NCI-H774 (cell line): ENCODE results near the gene ZNF541.
"Not testable (repeated sequence)": the region's sequence is repeated elsewhere in the genome, so short reads cannot be mapped to it uniquely, and the experiment has no call there.

Source experiments
- DNase-seq: peaks from one replicate; lab custom pipeline; 2025; lab: John Stamatoyannopoulos, UW

The ZNF541 gene

DNA sequence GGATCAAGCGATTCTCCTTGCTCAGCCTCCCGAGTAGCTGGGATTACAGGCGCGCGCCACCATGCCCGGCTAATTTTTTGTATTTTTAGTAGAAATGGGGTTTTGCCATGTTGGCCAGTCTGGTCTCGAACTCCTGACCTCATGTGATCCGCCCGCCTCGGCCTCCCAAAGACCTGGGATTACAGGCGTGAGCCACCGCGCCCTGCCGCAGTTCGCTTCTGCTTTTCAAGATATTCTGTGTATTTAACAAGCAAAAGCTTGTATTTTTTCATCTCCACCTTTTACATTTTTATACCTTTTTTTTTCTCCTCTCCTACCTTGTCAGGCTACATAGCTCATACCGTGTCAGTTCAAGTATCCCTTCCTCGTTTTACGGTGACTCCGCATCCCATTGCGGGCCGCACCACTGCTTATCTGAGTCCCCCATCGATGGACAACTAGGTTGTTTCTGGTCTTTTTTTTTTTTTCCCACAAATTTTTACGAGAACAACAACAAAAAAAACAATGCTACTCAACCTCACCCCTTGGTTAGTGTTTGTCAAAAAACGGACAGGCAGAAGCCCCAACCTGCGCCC lies 26.8 kb upstream of the ZNF541 start:
- DNase-seq: not testable (repeated sequence)

- DNase-seq: no peak
Measured at GRCh38 chr19:47598407-47599349, 25.7 kb upstream of the ZNF541 start.

DNA sequence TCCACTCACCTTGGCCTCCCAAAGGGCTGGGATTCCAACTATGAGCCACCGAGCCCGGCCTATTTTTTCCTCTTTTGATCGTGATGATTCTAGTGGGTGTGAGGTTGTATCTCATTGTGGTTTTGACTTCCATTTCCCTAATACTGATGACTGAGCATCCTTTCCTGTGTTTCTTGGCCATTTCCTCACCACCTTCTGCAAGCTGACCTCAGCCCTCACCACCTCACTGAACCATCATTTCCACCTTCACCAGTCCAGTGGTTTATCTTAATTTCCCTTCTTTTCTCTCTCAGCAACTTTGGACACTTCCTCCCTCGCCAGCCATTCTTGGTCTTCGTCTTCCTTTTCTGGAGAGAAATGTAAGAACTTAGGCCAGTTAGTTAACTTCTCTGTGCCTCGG lies 23.0 kb upstream of the ZNF541 start:
- DNase-seq: no peak

GRCh38 chr19:47593860-47594259 lies 20.9 kb upstream of the ZNF541 start:
- no peak for DNase-seq

DNA sequence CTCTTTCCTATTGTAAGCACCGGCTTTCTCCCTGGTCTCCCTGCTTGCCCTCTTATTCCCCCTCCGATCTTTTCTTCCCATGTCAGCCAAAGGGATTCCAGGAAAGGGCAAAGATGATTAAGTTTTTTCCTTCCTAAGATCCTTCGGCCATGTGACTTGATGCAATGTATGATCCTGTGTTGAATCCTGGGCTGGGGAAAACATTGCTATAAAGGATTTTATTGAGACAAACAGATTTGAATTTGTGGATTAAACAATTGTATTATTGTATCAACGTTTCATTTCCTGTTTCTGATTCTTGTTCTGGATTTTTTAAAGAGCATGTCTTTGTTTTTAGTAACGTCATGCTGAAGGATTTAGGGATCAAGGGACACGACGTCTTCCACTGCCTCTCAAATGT lies 16.9 kb upstream of the ZNF541 start:
- no peak for DNase-seq

GRCh38 chr19:47587295-47587694 lies 14.3 kb upstream of the ZNF541 start:
- no peak for DNase-seq

DNA sequence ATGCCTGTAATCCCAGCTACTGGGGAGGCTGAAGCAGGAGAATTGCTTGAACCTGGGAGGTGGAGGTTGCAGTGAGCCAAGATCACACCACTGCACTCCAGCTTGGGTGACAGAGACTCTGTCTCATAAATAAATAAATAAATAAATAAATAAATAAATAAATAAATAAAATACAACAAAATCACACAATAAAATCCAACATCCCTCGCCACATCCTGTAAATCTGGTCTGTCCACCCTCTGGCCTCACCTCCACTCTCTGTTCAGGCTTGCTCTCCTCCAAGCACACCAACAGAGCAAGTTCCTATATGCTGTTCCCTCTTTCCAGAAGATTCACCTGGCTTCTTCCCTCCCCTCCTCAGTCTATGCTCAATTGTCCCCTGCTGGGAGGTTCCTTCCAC lies 10.2 kb upstream of the ZNF541 start:
- not testable (repeated sequence) for DNase-seq

DNA sequence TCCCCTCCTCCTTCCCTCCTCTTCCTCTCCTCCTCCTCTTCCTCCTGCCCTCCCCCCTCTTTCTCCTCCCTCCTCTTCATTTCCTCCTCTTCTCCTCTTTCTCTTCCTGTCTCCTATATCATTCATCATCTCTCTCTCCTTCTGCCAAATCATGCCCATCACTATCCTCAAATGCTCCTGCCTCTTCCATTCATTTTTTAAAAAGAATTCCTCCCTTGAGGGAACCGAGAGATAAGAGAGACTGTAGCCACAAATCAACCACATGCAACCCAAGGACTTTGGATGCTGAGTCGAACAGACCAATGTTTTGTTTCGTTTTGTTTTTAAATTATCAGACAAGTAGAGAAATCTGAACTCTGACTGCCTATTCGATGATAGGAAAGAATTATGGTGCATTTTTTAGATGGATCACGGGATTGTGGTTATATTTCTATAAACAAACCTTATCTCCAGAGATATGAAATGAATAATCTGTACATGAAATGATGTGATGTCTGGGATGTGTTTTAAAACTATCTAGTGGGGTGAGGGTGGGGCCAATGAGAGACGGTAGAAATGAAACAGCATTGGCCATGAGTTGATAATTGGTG lies 9.5 kb upstream of the ZNF541 start:
- no peak for DNase-seq

DNA sequence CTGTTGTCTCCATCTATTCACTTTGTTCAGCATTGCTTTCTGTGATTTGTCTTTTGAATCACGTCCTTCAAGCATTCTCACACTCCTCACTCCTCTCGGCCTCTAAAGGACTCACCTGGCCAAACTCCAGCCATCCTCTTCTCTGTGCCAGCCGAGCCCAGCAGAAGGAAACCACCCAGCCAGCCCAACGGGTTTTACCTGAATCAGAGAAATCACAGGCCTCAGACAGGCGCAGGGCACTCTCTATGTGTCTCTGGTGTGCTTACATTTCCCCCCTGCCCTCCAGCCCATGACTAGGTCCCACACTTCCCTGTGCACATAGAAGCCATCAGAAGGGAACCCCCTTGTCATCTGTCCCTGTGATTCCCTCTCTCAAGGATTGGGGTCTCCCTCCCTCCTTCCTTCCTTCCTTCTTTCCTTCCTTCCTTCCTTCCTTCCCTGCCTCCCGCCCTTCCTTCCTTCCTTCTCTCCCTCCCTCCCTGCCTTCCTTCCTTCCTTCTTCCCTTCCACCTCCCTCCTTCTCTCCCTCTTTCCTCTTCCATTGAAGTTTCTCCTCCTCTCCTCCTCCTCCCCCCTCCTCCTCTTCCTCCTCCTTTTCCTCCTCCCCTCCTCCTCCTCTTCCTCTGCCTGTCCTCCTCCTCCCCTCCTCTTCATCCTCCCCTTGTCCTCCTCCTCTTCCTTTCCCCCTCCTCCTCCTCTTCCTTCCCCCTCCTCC lies 8.8 kb upstream of the ZNF541 start:
- no peak for DNase-seq

DNA sequence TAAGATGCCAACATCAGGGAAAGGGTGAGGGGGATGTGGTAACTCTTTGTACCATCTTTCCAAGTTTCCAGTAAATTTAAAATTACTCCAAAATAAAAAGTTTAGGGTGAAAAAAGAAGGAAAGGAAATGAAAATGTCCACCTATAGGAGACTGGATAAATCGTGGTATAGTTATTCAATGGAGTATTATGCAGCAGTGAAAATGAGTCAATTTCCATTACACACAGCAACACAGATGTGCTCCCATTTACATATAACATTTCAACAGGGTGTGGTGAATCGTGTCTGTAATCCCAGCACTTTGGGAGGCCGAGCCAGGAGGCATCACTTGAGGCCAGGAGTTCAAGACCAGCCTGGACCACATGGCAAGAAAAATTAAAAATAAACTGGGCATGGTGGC lies 7.4 kb upstream of the ZNF541 start:
- DNase-seq: no peak

DNA sequence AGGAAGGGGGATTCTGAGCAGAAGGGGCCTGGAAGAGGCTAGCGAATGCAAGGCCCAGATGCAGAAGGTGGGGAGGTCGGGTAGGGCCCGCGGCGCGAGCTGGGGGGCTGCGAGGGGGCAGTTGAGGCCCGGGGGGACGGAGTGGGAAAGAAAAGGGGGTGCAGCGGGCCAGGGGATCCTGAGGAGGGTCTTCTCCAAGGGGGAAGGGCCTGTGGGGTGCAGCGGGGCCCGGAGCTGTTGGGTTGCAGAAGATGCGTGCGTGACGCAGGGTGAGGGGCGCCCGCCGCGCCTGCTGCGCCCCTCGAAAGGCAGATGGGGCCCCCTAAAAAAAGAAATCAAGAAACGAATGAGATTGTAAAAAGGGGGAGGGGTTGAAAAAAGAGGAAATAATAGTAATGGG lies 313 bp downstream of the ZNF541 start:
- no peak for DNase-seq

DNA sequence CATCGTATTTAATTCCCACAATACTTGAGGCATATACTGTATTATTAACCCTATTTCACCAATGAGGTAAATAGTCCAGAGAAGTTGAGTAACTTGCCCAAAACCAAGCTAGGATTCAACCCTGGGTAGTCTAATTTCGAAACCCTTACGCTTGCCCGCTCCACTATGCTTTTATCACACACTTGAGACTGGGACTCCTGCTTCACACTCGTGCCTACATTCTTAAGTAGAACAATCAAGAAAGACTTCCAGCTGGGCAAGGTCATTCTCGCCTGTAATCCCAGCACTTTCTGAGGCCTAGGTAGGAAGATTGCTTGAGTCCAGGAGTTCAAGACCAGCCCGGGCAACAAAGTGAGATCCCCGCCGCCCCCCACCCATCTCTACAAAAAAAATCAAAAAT lies 3.6 kb downstream of the ZNF541 start:
- DNase-seq: no peak

DNA sequence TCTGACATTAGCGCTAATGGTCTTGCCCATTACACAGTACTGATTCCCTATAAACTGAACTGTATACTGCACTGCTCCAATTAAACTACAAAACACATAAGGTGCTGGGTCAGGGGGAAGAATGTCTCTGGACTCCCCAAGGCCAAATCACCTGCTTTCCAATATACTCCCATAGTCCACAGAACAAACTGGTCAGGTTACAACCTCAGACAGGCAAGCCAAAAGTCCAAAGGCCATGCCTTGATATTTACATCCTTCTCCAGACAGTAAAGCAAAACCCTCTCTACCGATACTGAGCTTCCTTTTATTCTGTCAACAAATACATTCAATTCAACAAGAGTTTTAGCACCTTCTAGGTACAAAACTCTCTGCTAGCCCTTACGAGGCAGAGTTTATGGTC lies 8.9 kb downstream of the ZNF541 start:
- DNase-seq: no peak

DNA sequence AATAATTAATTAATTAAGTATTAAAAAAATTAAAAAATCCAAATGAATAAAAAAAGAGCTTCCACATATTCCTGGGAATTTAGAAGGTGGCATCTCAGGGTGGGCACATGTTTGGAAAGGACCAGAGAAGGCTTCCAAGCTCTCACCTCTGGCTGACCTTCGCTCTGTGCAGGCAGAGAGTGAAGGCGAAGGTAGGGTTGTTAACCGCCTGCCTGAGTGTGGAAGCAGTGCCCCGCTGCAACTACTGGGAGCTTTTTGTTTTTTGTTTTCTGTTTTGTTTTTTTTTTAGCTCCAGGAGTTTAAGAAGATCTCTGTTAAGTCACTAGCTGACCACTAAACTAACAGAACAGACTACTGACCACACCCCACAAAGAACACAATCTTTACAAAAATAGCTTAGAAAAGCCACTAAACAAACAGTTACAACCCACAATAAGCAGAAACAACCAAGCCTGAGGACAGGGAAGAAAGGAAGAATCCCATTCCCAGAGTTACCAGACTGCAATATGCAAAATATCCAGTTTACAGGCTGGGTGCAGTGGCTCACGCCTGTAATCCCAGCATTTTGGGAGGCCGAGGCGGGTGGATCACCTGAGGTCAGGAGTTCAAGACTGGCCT lies 11.4 kb downstream of the ZNF541 start:
- no peak for DNase-seq

GRCh38 chr19:47560999-47561398 lies 11.9 kb downstream of the ZNF541 start:
- DNase-seq: no peak

DNA sequence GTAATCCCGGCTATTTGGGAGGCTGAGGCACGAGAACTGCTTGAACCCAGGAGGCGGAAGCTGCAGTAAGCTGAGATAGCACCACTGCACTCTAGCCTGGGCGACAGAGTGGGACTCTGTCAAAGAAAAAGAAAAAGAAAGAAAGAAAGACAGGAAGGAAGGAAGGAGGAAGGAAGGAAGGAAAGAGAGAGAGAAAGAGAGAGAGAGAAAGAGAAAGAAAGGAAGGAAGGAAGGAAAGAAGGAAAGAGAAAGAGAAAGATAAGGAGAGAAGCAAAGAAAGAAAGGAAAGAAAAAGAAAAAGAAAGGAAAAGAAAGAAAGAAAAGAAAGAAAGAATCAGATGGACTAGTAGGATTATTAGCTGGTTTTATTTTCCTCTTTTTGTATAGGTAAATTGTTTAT lies 22.8 kb downstream of the ZNF541 start:
- no peak for DNase-seq

DNA sequence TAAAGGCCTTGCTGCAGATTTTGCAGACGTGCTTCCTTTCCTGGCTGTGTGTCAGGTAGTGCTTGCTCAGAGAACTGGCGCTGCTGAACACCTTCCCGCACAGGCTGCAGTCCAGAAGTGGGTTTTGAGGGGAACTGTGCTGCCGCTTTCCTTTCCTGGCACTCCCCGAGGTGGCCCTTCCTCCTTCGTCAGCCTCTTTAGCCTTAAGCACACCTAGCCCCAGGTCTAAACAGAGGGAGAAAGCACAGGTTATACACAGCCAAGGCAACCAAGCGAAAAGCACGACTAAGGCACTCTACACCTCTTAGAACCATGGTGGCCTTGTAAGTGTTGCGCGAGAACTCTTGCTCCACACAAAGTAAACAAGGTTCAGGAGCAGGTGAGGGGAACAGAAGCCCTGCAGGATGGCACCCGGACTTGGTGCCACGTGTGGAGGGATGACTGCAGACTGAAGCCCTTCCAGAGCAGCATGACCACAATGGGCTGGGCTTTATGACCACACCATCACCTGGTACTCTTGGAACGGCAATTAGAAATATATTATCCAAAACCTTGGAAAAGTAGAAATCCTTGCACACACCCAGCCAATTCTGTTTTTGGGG lies 23.6 kb downstream of the ZNF541 start:
- DNase-seq: no peak

GRCh38 chr19:47547199-47547598 lies 25.7 kb downstream of the ZNF541 start:
- no peak for DNase-seq

GRCh38 chr19:47545061-47545948 lies 27.6 kb downstream of the ZNF541 start:
- DNase-seq: no peak

GRCh38 chr19:47544476-47544875 lies 28.5 kb downstream of the ZNF541 start:
- DNase-seq: no peak

DNA sequence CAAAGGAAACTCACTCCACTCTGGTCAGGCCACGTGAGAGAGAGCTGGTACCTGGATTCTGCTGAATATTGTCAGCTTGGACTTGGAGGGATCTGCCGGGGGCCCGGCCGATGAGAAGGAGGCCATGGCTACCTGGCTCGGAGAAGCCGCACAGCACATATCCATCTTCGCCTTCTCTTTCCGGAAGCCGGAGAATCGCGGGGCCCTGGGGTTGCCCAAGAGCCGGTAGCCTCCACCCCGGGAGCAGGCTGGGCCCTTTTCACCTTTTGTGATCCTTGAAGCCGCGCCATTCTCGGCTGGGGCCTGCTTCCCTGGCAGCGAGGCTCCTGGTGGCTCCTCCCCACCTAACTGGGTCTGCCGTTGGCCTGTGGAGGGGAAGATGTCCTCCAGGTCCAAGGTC lies 28.9 kb downstream of the ZNF541 start:
- DNase-seq: no peak
